ENCODE results near the gene MOB3A. TPM values are rescaled to one million over a fixed set of nuclear protein-coding genes. Genes with fewer than 3 reads are reported as not detected.

Gene MOB3A
- total and polyA plus RNA-seq, 2 experiments from 2014 or later, result 53.1 to 53.7 TPM

DNA sequence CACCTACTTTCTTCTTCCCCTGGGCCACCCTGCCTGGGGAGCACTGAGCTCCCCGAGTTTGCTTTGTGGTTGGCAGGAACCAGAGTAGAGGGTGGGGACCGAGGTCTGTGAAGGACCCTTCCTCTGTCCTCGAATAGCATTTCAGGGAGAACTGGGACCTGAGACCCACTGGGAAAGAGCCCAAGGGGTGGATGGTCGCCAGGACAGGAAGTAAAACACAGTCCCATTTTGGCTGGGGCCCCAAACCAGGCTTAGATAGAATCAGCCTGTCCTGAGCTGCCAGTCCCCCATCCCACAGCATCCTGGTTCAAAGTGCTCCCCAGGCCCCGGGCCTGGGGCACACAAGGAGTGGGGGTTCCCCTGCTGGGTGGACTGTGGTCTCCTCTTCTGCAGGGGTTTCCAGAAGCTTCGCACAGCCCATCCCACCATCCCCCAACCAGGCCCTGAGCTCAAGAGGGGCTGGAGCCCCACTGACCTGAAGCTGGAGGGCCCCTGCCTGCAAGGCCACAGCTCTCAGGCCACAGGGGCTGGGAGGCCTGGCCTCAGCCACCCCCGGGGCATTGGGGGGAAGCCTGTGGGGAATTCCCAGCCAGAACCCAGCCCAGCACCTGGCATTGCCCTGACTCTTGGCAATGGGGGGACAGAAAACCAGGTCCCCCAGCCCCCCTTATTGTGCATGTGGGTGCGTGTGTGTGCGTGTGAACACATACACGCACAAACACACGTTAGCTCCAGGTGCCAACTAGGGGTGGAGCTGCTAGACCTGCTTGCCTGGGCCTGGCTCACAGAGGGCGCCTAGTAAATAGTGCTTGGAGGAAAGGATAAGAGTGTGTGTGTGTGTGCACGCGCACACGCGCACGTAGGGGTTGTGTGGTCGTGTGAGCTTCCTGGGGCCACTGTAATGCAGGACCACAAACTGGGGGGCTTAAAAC lies 44.1 kb downstream of the MOB3A start:
- in situ Hi-C loops (cut with MboI), result no loop called here
- no peak for TF ChIP-seq EZH2phosphoT487 (IDR thresholded peaks at IDR 0.05; ENCODE audit: insufficient read depth, low read depth)
- TF ChIP-seq EZH2 (IDR thresholded peaks at IDR 0.05; ENCODE audit: insufficient read depth, poor library complexity, severe bottlenecking), result no peak
- no peaks in the 10 kb centered on the region for H3K9me3 ChIP-seq (ENCODE audit: low read depth)
- DNase-seq, result no peak
- H3K9ac ChIP-seq, result peak overlapping the region; percentile 62
- WGBS, 2 experiments (ENCODE audit: low coverage in 1 of 2, low lambda C conversion rate in 2 of 2, missing lambda C conversion rate in 2 of 2), result 63 to 64% methylated on average over 18 of the region's 18 CpGs
- peak overlapping the region; percentile 84 for H2AFZ ChIP-seq
- H3K79me2 ChIP-seq (ENCODE audit: insufficient read depth), result peaks cover 37% of the 10 kb centered on the region
- H3K4me2 ChIP-seq (ENCODE audit: unreplicated experiment), result peak overlapping the region; percentile 75
- peaks cover 8% of the 10 kb centered on the region; the same call in 1 of the 2 replicates for H4K20me1 ChIP-seq (ENCODE audit: insufficient read depth)
- H3K36me3 ChIP-seq (ENCODE audit: low read depth), result no peaks in the 10 kb centered on the region
- peak overlapping the region; percentile 97; the same call in 1 of the 2 replicates for H3K4me3 ChIP-seq
- H3K4me1 ChIP-seq (ENCODE audit: insufficient read depth), result peaks cover 27% of the 10 kb centered on the region; the same call in 1 of the 2 replicates
- no peaks in the 10 kb centered on the region for H3K9me2 ChIP-seq (ENCODE audit: insufficient read depth)
- 0 out of 2 replicates have a peak, but pooled peaks cover 4% of the 10 kb centered on the region for H3F3A ChIP-seq (ENCODE audit: insufficient read depth)
- H3K27ac ChIP-seq, result no peak overlapping the region
- H3K27me3 ChIP-seq (replicated peaks; ENCODE audit: insufficient read depth), result no peaks in the 10 kb centered on the region

DNA sequence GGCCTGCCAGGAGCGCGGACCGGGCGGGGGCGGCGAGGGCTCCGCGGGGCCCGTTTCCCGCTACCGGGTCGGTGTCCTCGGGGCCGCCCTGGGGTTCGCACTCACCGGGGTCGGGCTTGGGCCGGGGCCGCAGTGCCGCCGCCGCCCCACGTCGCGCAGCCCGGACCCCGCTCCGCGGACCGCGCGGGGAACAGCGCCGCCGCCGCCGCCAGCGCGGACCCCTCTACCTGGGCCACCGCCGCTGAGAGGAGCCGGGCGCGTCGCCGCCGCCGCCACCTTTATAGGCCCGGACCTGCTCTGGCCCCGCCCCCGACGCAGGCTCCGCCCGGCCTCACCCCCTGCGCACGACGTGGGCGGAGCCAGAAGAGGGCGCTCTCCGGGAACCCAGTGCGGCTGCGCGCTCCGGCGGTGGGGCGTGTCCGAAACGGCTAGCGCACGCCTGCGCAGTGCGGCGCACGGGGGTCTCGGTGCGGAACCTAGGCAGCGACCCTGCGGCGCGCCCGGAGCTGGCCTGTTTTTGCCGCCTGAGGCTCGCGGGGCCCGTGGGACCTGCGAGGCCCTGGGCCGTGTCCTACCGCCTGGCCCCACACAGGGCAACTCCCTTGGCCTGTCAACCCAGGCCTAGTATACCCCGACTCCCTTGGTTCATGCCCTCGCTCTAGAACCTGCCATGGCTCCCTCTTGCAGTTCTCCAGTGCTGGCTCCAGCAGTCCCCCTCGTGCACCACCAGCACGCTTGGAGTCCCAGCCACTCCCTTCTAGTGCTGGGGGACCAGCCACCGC lies 44.9 kb downstream of the MOB3A start, which contains the start of gene MKNK2:
Gene MKNK2, minus strand, starts transcription at position 254 of the 782 bp plus-strand sequence. CDS start 393 bp downstream, outside the sequence.
- Histone ChIP-seq H3K4me1 (ENCODE audit: insufficient read depth) (peaks cover 26% of the 10 kb centered on the region; the same call in 1 of the 2 replicates), H4K20me1 (ENCODE audit: insufficient read depth) (peaks cover 8% of the 10 kb centered on the region; the same call in 1 of the 2 replicates), H2AFZ (peak within 1 kb of the TSS; percentile 84), H3F3A (ENCODE audit: insufficient read depth) (0 out of 2 replicates have a peak, but pooled peaks cover 4% of the 10 kb centered on the region), H3K4me2 (ENCODE audit: unreplicated experiment) (peak within 1 kb of the TSS; percentile 97), H3K27ac (peak within 1 kb of the TSS; percentile 44), H3K36me3 (ENCODE audit: low read depth) (peaks cover 3% of the 10 kb centered on the region; the same call in 1 of the 2 replicates), H3K9me2 (ENCODE audit: insufficient read depth) (no peaks in the 10 kb centered on the region), H3K4me3 (peak within 1 kb of the TSS; percentile 97), H3K79me2 (ENCODE audit: insufficient read depth) (peaks cover 45% of the 10 kb centered on the region), H3K27me3 (replicated peaks; ENCODE audit: insufficient read depth) (no peaks in the 10 kb centered on the region), H3K9ac (peak within 1 kb of the TSS; percentile 85), H3K9me3 (ENCODE audit: low read depth) (no peaks in the 10 kb centered on the region)
- in situ Hi-C loops (cut with MboI), result no loop called here
- WGBS, 2 experiments (ENCODE audit: low coverage in 1 of 2, low lambda C conversion rate in 2 of 2, missing lambda C conversion rate in 2 of 2), result 2% methylated on average over 60 to 62 of the region's 93 CpGs
- TF ChIP-seq EZH2phosphoT487 (IDR thresholded peaks at IDR 0.05; ENCODE audit: insufficient read depth, low read depth) (no peak), EZH2 (IDR thresholded peaks at IDR 0.05; ENCODE audit: insufficient read depth, poor library complexity, severe bottlenecking) (no peak)
- peak; percentile 96 for DNase-seq

DNA sequence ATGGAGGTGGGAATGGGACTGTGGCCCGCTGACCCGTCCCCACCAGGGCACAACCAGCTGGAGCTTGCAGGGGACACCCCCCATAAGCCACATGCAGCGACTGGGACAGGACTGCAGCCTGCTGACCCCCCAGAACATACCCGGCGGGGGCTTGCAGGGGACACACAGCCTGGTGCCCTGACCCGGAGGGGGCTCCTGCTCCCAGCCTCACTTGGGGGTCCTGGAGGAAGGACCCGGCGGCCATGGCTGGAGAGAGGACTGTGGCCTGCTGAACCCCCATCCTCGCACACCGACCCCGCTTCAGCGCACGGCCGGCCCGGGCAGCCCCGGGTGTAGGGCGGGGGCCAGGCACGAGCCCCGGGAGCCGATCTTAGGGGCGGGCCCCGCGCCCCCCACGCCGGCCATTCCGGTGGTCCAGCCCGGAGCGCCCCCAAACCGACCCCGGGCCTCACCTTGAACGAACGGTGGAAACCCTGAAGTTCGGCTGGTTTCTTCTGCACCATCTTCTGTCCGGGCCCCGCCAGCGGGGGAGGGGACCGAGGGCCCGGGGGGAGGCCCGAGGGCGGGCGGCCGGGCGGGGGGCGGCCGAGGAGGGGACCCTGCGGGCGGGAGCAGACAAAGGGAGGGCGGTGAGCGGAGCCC lies 45.7 kb downstream of the MOB3A start:
- Histone ChIP-seq H3K9ac (peak overlapping the region; percentile 85), H3K27me3 (replicated peaks; ENCODE audit: insufficient read depth) (no peaks in the 10 kb centered on the region), H3K9me3 (ENCODE audit: low read depth) (no peaks in the 10 kb centered on the region), H3K4me1 (ENCODE audit: insufficient read depth) (peaks cover 19% of the 10 kb centered on the region; the same call in 1 of the 2 replicates), H4K20me1 (ENCODE audit: insufficient read depth) (peaks cover 8% of the 10 kb centered on the region; the same call in 1 of the 2 replicates), H3K4me3 (peak overlapping the region; percentile 97), H2AFZ (no peak overlapping the region), H3F3A (ENCODE audit: insufficient read depth) (0 out of 2 replicates have a peak, but pooled peaks cover 2% of the 10 kb centered on the region), H3K4me2 (ENCODE audit: unreplicated experiment) (peak overlapping the region; percentile 97), H3K79me2 (ENCODE audit: insufficient read depth) (peaks cover 50% of the 10 kb centered on the region), H3K36me3 (ENCODE audit: low read depth) (peaks cover 9% of the 10 kb centered on the region; the same call in 1 of the 2 replicates), H3K27ac (peak overlapping the region; percentile 44), H3K9me2 (ENCODE audit: insufficient read depth) (no peaks in the 10 kb centered on the region)
- 2 to 4% methylated on average over 27 to 42 of the region's 49 CpGs for WGBS, 2 experiments (ENCODE audit: low coverage in 1 of 2, low lambda C conversion rate in 2 of 2, missing lambda C conversion rate in 2 of 2)
- DNase-seq, result peak; percentile 54
- in situ Hi-C loops (cut with MboI), result no loop called here
- no peak for TF ChIP-seq EZH2 (IDR thresholded peaks at IDR 0.05; ENCODE audit: insufficient read depth, poor library complexity, severe bottlenecking)
- no peak for TF ChIP-seq EZH2phosphoT487 (IDR thresholded peaks at IDR 0.05; ENCODE audit: insufficient read depth, low read depth)
